HG03175 (cell line): ENCODE results near the gene FTO.

Source experiments
- ATAC-seq: cut with Tn5 transposase; IDR thresholded peaks from one replicate; pipeline ENCODE4 v1.9.1; 2021; ENCODE audit warnings: mild to moderate bottlenecking, moderate library complexity; ENCODE audit not compliant: unreplicated experiment

FTO gene

GRCh38 chr16:54040975-54041374 is 337.0 kb downstream of the FTO start:
- ATAC-seq = no peak

- ATAC-seq = no peak
These were observed 344.9 kb downstream of the FTO start for GRCh38 chr16:54048586-54049495.

- no peak for ATAC-seq
These were observed 345.9 kb downstream of the FTO start for GRCh38 chr16:54049591-54050458.

GRCh38 chr16:54050459-54051210 is 346.7 kb downstream of the FTO start:
- ATAC-seq = no peak

GRCh38 chr16:54051821-54052220 is 347.9 kb downstream of the FTO start:
- ATAC-seq = no peak

- no peak for ATAC-seq
These were observed 348.3 kb downstream of the FTO start for GRCh38 chr16:54052271-54052670.

- no peak for ATAC-seq
These were observed 350.2 kb downstream of the FTO start for GRCh38 chr16:54053891-54054820.

- ATAC-seq = no peak
These were observed 351.2 kb downstream of the FTO start for GRCh38 chr16:54055191-54055590.

- no peak for ATAC-seq
These were observed 351.9 kb downstream of the FTO start for GRCh38 chr16:54055864-54056263.

- ATAC-seq = no peak
These were observed 353.0 kb downstream of the FTO start for GRCh38 chr16:54056921-54057320.

- no peak for ATAC-seq
These were observed 355.4 kb downstream of the FTO start for GRCh38 chr16:54059319-54059718.

GRCh38 chr16:54060599-54061421 is 356.9 kb downstream of the FTO start:
- ATAC-seq = no peak

GRCh38 chr16:54061454-54061853 is 357.5 kb downstream of the FTO start:
- ATAC-seq = no peak

- ATAC-seq = no peak
These were observed 358.7 kb downstream of the FTO start for GRCh38 chr16:54062361-54063278.

GRCh38 chr16:54063279-54063773 is 359.4 kb downstream of the FTO start:
- no peak for ATAC-seq

GRCh38 chr16:54066451-54067105 is 362.6 kb downstream of the FTO start:
- no peak for ATAC-seq

GRCh38 chr16:54067322-54068065 is 363.5 kb downstream of the FTO start:
- ATAC-seq = no peak
